ENCODE measurements around the gene SARS2.
A peak's percentile ranks its signal among the peaks of the same experiment; 100 is the strongest.

SARS2 gene

GRCh38 chr19:38956264-38956663 lies 25.7 kb upstream of the SARS2 start:
- H3K4me3 ChIP-seq (ENCODE audit: low read depth, low read length), result no peak overlapping the region
- TF ChIP-seq, protein P1, sequence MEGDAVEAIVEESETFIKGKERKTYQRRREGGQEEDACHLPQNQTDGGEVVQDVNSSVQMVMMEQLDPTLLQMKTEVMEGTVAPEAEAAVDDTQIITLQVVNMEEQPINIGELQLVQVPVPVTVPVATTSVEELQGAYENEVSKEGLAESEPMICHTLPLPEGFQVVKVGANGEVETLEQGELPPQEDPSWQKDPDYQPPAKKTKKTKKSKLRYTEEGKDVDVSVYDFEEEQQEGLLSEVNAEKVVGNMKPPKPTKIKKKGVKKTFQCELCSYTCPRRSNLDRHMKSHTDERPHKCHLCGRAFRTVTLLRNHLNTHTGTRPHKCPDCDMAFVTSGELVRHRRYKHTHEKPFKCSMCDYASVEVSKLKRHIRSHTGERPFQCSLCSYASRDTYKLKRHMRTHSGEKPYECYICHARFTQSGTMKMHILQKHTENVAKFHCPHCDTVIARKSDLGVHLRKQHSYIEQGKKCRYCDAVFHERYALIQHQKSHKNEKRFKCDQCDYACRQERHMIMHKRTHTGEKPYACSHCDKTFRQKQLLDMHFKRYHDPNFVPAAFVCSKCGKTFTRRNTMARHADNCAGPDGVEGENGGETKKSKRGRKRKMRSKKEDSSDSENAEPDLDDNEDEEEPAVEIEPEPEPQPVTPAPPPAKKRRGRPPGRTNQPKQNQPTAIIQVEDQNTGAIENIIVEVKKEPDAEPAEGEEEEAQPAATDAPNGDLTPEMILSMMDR (IDR thresholded peaks at IDR 0.05; ENCODE audit: borderline replicate concordance, insufficient read depth, low read depth, low read length), result no peak

GRCh38 chr19:38953677-38954076 lies 23.1 kb upstream of the SARS2 start:
- no peak overlapping the region for H3K4me3 ChIP-seq (ENCODE audit: low read depth, low read length)
- TF ChIP-seq, protein P1 (IDR thresholded peaks at IDR 0.05; ENCODE audit: borderline replicate concordance, insufficient read depth, low read depth, low read length), result no peak

DNA sequence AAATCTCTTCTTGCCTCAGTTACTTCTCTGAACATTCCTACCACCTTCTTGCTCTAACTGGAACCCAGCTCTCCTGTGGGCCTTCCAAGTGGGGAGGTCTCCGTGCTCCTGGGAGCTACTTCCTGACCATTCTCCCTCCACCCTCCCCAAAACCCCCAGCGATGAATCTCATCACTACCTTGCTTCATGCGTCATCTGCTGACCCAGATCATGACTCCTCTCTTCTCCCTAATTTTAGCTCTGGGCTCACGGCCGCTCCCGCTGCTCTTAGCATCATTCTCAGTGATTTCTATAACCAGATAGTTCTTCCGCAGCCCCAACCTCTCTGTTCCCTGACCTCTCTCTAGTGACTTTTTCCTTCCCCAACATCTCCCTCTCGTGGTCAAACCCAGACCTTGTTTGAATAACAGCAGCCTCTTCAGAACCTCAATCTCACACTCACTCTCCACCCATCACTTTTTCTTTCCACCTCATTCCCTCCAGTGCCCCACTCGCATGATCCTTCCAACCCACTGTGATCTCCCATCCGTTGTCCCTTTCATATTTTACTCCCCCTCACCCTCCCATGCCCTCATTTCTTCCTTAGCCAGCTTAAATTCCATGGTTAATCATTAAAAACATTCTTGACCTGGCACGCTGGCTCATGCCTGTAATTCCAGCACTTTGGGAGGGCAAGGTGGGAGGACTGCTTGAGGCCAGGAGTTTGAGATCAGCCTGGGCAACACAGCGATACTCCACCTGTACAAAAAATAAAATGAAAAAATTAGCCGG lies 22.0 kb upstream of the SARS2 start:
- no peak overlapping the region for H3K4me3 ChIP-seq (ENCODE audit: low read depth, low read length)
- TF ChIP-seq, protein P1 (IDR thresholded peaks at IDR 0.05; ENCODE audit: borderline replicate concordance, insufficient read depth, low read depth, low read length), result peak; percentile 43; the same call in 1 of the 2 replicates

DNA sequence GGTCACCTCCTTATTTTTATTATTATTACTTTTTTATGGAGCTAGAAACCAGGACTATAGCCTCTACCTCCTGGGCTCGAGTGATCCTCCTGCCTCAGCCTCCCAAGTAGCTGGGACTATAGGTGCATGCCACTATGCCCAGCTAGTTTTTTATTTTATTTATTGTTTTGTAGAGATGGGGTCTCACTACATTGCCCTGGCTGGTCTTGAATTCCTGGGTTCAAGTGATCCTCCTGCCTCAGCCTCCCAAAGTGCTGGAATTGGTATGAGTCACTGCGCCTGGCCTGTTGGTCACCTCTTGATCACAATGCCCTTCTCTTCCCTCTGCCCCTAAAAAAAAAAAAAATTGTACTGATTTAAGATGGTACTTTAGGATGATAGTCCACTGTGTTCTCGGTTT lies 20.6 kb upstream of the SARS2 start:
- H3K4me3 ChIP-seq (ENCODE audit: low read depth, low read length), result no peak overlapping the region
- TF ChIP-seq, protein P1 (IDR thresholded peaks at IDR 0.05; ENCODE audit: borderline replicate concordance, insufficient read depth, low read depth, low read length), result no peak

- no peak overlapping the region for H3K4me3 ChIP-seq (ENCODE audit: low read depth, low read length)
Measured at GRCh38 chr19:38949580-38950367, 19.2 kb upstream of the SARS2 start.

GRCh38 chr19:38946229-38947010 lies 15.9 kb upstream of the SARS2 start:
- no peak overlapping the region for H3K4me3 ChIP-seq (ENCODE audit: low read depth, low read length)
- TF ChIP-seq, protein P1 (IDR thresholded peaks at IDR 0.05; ENCODE audit: borderline replicate concordance, insufficient read depth, low read depth, low read length), result no peak

More at GRCh38 chr19:38949580-38950367, 19.2 kb upstream of the SARS2 start:
- TF ChIP-seq, protein P1 (IDR thresholded peaks at IDR 0.05; ENCODE audit: borderline replicate concordance, insufficient read depth, low read depth, low read length), result no peak
